SK-N-MC (cell line): Measurements from ENCODE around the gene IER2.

Experiments
- EZH2 ChIP-seq: fragments of 200-600 bp; sonication (generic); IDR thresholded peaks from one replicate; pipeline ENCODE4 v1.6.1; 2017; ENCODE audit warnings: antibody characterized with exemption
- POLR2AphosphoS5 ChIP-seq: IDR thresholded peaks from 2 replicates; pipeline ENCODE4 v1.6.1; 2012; ENCODE audit warnings: mild to moderate bottlenecking, low read depth, low read length, borderline replicate concordance

DNA sequence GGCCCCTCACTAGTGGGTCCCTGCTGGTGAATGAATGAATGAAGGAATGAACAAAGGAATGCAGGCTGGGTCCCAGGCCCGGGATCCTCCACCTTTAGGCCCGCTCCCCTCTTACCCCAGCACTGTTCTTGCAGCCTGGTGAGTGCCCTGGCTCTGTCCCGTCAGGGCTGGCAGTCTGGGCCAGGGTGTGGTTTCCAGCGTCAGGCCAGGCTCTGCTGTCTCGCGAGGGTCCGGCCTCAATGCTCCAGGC lies 47.9 kb upstream of the IER2 start:
- no peak for TF ChIP-seq POLR2AphosphoS5
- TF ChIP-seq EZH2, result no peak
